ENCODE measurements around the gene ARL6IP1. TPM values are rescaled to one million over a fixed set of nuclear protein-coding genes. Genes with fewer than 3 reads are reported as not detected.

Gene ARL6IP1
- total and polyA plus RNA-seq, 2 of the 13 experiments (the other 11 are each of a cell fraction or from before 2014, with no cell fraction given), result 263 to 373 TPM

DNA sequence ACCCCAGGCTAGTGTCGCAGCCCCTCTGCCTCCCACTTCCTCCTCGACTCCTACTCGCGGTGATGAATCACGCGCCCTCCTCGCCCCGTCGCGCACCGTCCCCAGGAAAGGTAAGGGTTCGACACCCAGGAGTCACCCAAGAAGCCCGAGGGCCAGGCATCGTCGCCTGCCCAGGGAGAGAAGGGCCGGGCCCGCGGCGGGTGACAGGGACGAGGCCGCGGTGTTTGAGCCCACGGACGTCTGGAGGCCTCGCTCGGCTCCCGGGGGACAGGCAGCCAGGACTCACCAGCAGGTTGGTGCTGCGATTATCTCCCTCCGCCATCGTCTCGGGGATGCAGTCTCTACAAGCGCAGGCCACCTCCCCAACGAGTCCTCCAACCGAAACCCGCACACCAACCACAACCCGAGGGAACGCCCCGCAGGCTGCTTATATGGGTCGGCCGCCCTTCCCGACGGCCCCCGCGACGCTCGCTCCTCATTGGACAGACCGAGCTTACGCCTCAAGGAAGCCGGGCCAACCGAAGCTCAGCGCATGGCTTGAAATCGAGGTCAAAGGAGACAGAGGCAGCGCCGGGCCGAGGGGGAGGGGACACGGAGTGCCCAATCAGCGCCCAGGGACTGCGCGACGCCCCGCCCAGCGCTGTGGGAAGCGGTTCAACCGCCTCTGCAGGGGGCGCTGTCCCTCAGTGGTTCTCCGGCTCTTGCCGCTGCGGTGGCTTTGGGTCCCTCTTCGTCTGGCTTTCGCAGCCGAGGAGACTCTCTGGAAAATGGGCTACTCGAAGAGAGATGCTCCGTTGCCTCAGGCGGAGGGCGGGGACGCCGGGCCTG, at the start of gene ARL6IP1 (continued):
- TF ChIP-seq ZBTB38 (CRISPR knock-in tag; IDR thresholded peaks at IDR 0.05) (peak; percentile 93), MEIS2 (CRISPR knock-in tag; IDR thresholded peaks at IDR 0.05) (peak; percentile 75), SMAD9 (CRISPR knock-in tag; IDR thresholded peaks at IDR 0.05) (peak; percentile 20; the same call in 1 of the 2 replicates), ZNF354B (CRISPR knock-in tag; IDR thresholded peaks at IDR 0.05) (peak; percentile 97), DMAP1 (CRISPR knock-in tag; IDR thresholded peaks at IDR 0.05) (peak; percentile 99), ZFX (CRISPR knock-in tag; IDR thresholded peaks at IDR 0.05; ENCODE audit: low read depth) (peak; percentile 99), BRCA1 (CRISPR knock-in tag; IDR thresholded peaks at IDR 0.05) (peak; percentile 99), IKZF5 (CRISPR knock-in tag; IDR thresholded peaks at IDR 0.05) (peak; percentile 98), ZNF660 (CRISPR knock-in tag; IDR thresholded peaks at IDR 0.05; ENCODE audit: borderline replicate concordance, low read depth) (peak; percentile 77; the same call in 1 of the 2 replicates), TFAP4 (IDR thresholded peaks at IDR 0.05; ENCODE audit: borderline replicate concordance, low read depth) (no peak; the same call in 1 of the 2 replicates), HOXD1 (CRISPR knock-in tag; IDR thresholded peaks at IDR 0.05) (peak; percentile 91), ZNF512B (CRISPR knock-in tag; IDR thresholded peaks at IDR 0.05; ENCODE audit: borderline replicate concordance) (peak; percentile 89; the same call in 1 of the 2 replicates), ZFP91 (CRISPR knock-in tag; IDR thresholded peaks at IDR 0.05; ENCODE audit: borderline replicate concordance) (peak; percentile 98), ZUFSP (CRISPR knock-in tag; IDR thresholded peaks at IDR 0.05; ENCODE audit: borderline replicate concordance) (peak; percentile 80; the same call in 1 of the 2 replicates), MAFF (IDR thresholded peaks at IDR 0.05; ENCODE audit: low read depth, low read length) (peak; percentile 23; the same call in 1 of the 2 replicates), ZNF510 (CRISPR knock-in tag; IDR thresholded peaks at IDR 0.05; ENCODE audit: low read depth) (peak; percentile 99)
- TF ChIP-seq, protein P1, sequence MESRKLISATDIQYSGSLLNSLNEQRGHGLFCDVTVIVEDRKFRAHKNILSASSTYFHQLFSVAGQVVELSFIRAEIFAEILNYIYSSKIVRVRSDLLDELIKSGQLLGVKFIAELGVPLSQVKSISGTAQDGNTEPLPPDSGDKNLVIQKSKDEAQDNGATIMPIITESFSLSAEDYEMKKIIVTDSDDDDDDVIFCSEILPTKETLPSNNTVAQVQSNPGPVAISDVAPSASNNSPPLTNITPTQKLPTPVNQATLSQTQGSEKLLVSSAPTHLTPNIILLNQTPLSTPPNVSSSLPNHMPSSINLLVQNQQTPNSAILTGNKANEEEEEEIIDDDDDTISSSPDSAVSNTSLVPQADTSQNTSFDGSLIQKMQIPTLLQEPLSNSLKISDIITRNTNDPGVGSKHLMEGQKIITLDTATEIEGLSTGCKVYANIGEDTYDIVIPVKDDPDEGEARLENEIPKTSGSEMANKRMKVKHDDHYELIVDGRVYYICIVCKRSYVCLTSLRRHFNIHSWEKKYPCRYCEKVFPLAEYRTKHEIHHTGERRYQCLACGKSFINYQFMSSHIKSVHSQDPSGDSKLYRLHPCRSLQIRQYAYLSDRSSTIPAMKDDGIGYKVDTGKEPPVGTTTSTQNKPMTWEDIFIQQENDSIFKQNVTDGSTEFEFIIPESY (CRISPR knock-in tag; IDR thresholded peaks at IDR 0.05), result peak; percentile 85
